ENCODE data around the gene CSRP1.

CSRP1 gene

GRCh38 chr1:201450721-201451291 is 56.1 kb downstream of the CSRP1 start:
- no peak for DNase-seq

- DNase-seq, result no peak
Measured at GRCh38 chr1:201448990-201449389, 57.9 kb downstream of the CSRP1 start.

GRCh38 chr1:201447903-201448871 is 58.7 kb downstream of the CSRP1 start:
- DNase-seq, result peak; percentile 40

- DNase-seq, result no peak
Measured at GRCh38 chr1:201445310-201445709, 61.6 kb downstream of the CSRP1 start.

- no peak for DNase-seq
Measured at GRCh38 chr1:201444792-201445191, 62.1 kb downstream of the CSRP1 start.

GRCh38 chr1:201443747-201444146 is 63.2 kb downstream of the CSRP1 start:
- no peak for DNase-seq

- no peak for DNase-seq
Measured at GRCh38 chr1:201436969-201437368, 70.0 kb downstream of the CSRP1 start.

- no peak for DNase-seq
Measured at GRCh38 chr1:201436393-201436792, 70.5 kb downstream of the CSRP1 start.

GRCh38 chr1:201434266-201434665 is 72.7 kb downstream of the CSRP1 start:
- no peak for DNase-seq

- no peak for DNase-seq
Measured at GRCh38 chr1:201433609-201434008, 73.3 kb downstream of the CSRP1 start.
